Breast epithelium (tissue), 3 donors: ENCODE results near the gene LDOC1.

Source experiments
- POLR2A ChIP-seq: fragments of 450-650 bp; IDR thresholded peaks from one replicate; pipeline ENCODE4 v1.6.1; 2016; ENCODE audit warnings: antibody characterized with exemption, mild to moderate bottlenecking, moderate library complexity
- TF ChIP-seq, protein P1 (sequence below), 3 donors: fragments of 450-650 bp; IDR thresholded peaks; one replicate each; pipeline ENCODE4 v1.5.1; 2016 to 2017; ENCODE audit warnings: antibody characterized with exemption in 3 of 3, mild to moderate bottlenecking in 3 of 3, moderate library complexity in 3 of 3

DNA sequence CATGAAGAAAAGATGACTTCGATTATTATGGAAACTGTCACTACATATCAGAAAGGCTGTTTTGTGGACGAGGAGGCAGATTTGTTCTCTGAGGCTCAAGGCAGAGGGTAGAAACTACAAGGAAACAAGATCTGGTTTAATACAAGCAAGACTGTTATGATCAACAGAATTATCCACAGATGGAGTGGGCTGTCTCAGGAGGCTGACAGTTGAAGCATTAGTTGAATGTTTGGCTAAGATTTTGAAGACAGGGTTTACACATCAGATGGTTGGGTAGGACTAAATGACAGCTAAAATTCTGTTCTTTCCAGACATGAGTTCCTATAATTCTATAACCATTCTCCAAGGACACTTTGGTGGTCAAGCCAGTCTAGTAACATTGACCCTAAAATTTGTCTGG is 49.8 kb downstream of the LDOC1 start:
- TF ChIP-seq, protein P1, sequence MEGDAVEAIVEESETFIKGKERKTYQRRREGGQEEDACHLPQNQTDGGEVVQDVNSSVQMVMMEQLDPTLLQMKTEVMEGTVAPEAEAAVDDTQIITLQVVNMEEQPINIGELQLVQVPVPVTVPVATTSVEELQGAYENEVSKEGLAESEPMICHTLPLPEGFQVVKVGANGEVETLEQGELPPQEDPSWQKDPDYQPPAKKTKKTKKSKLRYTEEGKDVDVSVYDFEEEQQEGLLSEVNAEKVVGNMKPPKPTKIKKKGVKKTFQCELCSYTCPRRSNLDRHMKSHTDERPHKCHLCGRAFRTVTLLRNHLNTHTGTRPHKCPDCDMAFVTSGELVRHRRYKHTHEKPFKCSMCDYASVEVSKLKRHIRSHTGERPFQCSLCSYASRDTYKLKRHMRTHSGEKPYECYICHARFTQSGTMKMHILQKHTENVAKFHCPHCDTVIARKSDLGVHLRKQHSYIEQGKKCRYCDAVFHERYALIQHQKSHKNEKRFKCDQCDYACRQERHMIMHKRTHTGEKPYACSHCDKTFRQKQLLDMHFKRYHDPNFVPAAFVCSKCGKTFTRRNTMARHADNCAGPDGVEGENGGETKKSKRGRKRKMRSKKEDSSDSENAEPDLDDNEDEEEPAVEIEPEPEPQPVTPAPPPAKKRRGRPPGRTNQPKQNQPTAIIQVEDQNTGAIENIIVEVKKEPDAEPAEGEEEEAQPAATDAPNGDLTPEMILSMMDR (IDR thresholded peaks at IDR 0.05) = no peak
- TF ChIP-seq POLR2A = no peak
